Keratinocyte (primary cell): ENCODE measurements around the gene MTERF2. TPM values are rescaled to one million over a fixed set of nuclear protein-coding genes. Genes with fewer than 3 reads are reported as not detected.

Experiments
- DNase-seq: peaks from one replicate; pipeline ENCODE4 v3.0.0-alpha.2; 2011; ENCODE audit warnings: low read depth, missing footprints, low spot score
- FAIRE-seq: peaks from 2 replicates; lab custom pipeline; 2011; peaks lifted over from hg19 to GRCh38; lab: Jason Lieb, UNC
- H2AFZ ChIP-seq: 2 replicates; pipeline ENCODE4 v1.6.0; 2012; ENCODE audit warnings: low read length, control low read depth, inconsistent platforms; ENCODE audit not compliant: control insufficient read depth
- H3K27ac ChIP-seq: 2 replicates; pipeline ENCODE4 v1.5.1; 2011; ENCODE audit warnings: low read length; ENCODE audit not compliant: control insufficient read depth, insufficient read depth
- H3K27me3 ChIP-seq: 3 replicates; pipeline ENCODE4 v1.6.0; 2011; ENCODE audit warnings: low read length; ENCODE audit not compliant: control insufficient read depth, insufficient read depth; ENCODE audit errors: extremely low read depth
- H3K36me3 ChIP-seq, 2 experiments: 2 replicates in 1 of 2; 3 replicates in 1 of 2; pipeline ENCODE4 v1.5.1; 2011; ENCODE audit warnings: low read length in 2 of 2, mild to moderate bottlenecking in 1 of 2; ENCODE audit not compliant: control insufficient read depth in 2 of 2, insufficient read depth in 2 of 2; ENCODE audit errors: extremely low read depth in 1 of 2
- H3K4me1 ChIP-seq: 3 replicates; pipeline ENCODE4 v1.5.1; 2011; ENCODE audit warnings: low read length; ENCODE audit not compliant: control insufficient read depth, insufficient read depth; ENCODE audit errors: extremely low read depth
- H3K4me2 ChIP-seq: 3 replicates; pipeline ENCODE4 v1.6.0; 2011; ENCODE audit warnings: low read depth, low read length; ENCODE audit not compliant: control insufficient read depth, insufficient read depth; ENCODE audit errors: extremely low read depth
- H3K4me3 ChIP-seq, 3 experiments: fragments of 200-600 bp in 1 of 3; sonication (generic) in 1 of 3; 2 replicates in 2 of 3; 3 replicates in 1 of 3; pipeline ENCODE4 v1.5.1; 2011 to 2016; ENCODE audit warnings: low read length in 3 of 3, mild to moderate bottlenecking in 3 of 3, control low read depth in 2 of 3, inconsistent platforms in 1 of 3, low read depth in 1 of 3, mixed read lengths in 1 of 3, mixed run types in 1 of 3, moderate library complexity in 1 of 3; ENCODE audit not compliant: control insufficient read depth in 2 of 3, insufficient read depth in 2 of 3; ENCODE audit errors: extremely low read depth in 1 of 3
- H3K79me2 ChIP-seq: 2 replicates; pipeline ENCODE4 v1.6.0; 2012; ENCODE audit warnings: low read length; ENCODE audit not compliant: control insufficient read depth, insufficient read depth
- H3K9ac ChIP-seq: 3 replicates; pipeline ENCODE4 v1.6.0; 2011; ENCODE audit warnings: low read length; ENCODE audit not compliant: control insufficient read depth, insufficient read depth; ENCODE audit errors: extremely low read depth
- H3K9me1 ChIP-seq: 3 replicates; pipeline ENCODE4 v1.6.0; 2011; ENCODE audit warnings: low read length; ENCODE audit not compliant: control insufficient read depth, insufficient read depth; ENCODE audit errors: extremely low read depth
- H3K9me3 ChIP-seq: 2 replicates; pipeline ENCODE4 v1.5.1; 2012; ENCODE audit warnings: low read depth, low read length; ENCODE audit not compliant: control insufficient read depth
- H4K20me1 ChIP-seq: 3 replicates; pipeline ENCODE4 v1.6.0; 2011; ENCODE audit warnings: low read length; ENCODE audit not compliant: control insufficient read depth, insufficient read depth; ENCODE audit errors: extremely low read depth
- EZH2 ChIP-seq: IDR thresholded peaks from one replicate; pipeline ENCODE4 v1.6.1; 2012; ENCODE audit warnings: inconsistent platforms, mild to moderate bottlenecking, low read length, moderate library complexity
- dilution Hi-C: fragments of 300-500 bp; cut with MboI; formaldehyde crosslinking; loops from one replicate; pipeline ENCODE4 v1.7.0; 2020; ENCODE audit warnings: low sequenced_read_pairs; ENCODE audit not compliant: extremely low pct_ligation_motif_present
- polyA plus RNA-seq, 5 experiments: library from polyadenylated mRNA; depleted of rRNA in 3 of 5; stranded (reverse) in 3 of 5; stranded (forward) in 1 of 5; unstranded in 1 of 5; fragments of >200 nt; gene quantifications; 1 replicate in 1 of 5; 2 replicates in 3 of 5; 3 replicates in 1 of 5; pipeline versions ENCODE4 v1.2.1 to v1.2.3, GENCODE V29; 2011 to 2012; ENCODE audit warnings: missing spikeins in 2 of 5, low read depth in 1 of 5, low replicate concordance in 1 of 5
- TF ChIP-seq, protein P1 (sequence below), 3 experiments: IDR thresholded peaks in 1 of 3; conservative IDR thresholded peaks in 1 of 3; optimal IDR thresholded peaks in 1 of 3; 2 replicates in 2 of 3; 3 replicates in 1 of 3; pipeline versions ENCODE3 to v1.5.1; 2011; ENCODE audit warnings: low read length in 3 of 3, mild to moderate bottlenecking in 3 of 3, moderate library complexity in 2 of 3, control low read depth in 1 of 3, inconsistent platforms in 1 of 3; ENCODE audit not compliant: insufficient read depth in 2 of 3; ENCODE audit errors: extremely low read depth in 1 of 3

Gene MTERF2
- polyA plus RNA-seq, 1 donor (not counting 4 experiments of a cell fraction or from before 2014, with no cell fraction given), result 9.6 TPM

DNA sequence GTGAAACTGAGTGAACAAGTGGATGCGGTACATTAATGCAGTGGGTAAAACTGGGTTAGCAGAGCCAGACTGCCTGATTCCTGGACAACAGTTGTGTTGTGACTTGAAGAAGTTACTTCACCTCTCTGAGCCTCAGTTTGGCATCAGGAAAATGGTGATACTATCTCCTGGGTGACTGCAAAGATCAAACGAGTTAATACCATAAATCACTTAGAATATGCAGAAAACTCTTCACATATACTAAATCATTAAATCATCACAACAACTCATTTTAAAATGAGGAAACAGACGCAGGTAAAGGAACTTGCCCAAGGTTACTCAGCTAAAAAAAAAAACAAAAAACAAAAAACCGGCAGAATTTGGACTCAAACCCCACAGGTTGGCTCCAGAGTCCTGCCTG lies 811 bp downstream of the MTERF2 start:
- no peak for TF ChIP-seq EZH2
- TF ChIP-seq, protein P1, sequence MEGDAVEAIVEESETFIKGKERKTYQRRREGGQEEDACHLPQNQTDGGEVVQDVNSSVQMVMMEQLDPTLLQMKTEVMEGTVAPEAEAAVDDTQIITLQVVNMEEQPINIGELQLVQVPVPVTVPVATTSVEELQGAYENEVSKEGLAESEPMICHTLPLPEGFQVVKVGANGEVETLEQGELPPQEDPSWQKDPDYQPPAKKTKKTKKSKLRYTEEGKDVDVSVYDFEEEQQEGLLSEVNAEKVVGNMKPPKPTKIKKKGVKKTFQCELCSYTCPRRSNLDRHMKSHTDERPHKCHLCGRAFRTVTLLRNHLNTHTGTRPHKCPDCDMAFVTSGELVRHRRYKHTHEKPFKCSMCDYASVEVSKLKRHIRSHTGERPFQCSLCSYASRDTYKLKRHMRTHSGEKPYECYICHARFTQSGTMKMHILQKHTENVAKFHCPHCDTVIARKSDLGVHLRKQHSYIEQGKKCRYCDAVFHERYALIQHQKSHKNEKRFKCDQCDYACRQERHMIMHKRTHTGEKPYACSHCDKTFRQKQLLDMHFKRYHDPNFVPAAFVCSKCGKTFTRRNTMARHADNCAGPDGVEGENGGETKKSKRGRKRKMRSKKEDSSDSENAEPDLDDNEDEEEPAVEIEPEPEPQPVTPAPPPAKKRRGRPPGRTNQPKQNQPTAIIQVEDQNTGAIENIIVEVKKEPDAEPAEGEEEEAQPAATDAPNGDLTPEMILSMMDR (optimal IDR thresholded peaks at IDR 0.05 in 1 of 3, IDR thresholded peaks at IDR 0.05 in 1 of 3, conservative IDR thresholded peaks at IDR 0.05 in 1 of 3; ENCODE audit: extremely low read depth in 1 of 3, insufficient read depth in 2 of 3, low read length in 3 of 3), result no peak
- Histone ChIP-seq H2AFZ (peak overlapping the region; percentile 90), H3K27me3 (no peaks in the 10 kb centered on the region), H3K4me1 (peaks cover 11% of the 10 kb centered on the region), H3K9ac (peak overlapping the region; percentile 86), H3K4me3 (peak overlapping the region; percentile 72 to 91 (median 88)), H4K20me1 (no peaks in the 10 kb centered on the region), H3K36me3 (peaks cover 0 to 5% of the 10 kb centered on the region in 2 experiments), H3K27ac (peak overlapping the region; percentile 76), H3K9me3 (no peaks in the 10 kb centered on the region), H3K9me1 (no peaks in the 10 kb centered on the region), H3K79me2 (peaks cover 1% of the 10 kb centered on the region), H3K4me2 (peak overlapping the region; percentile 96)
- dilution Hi-C loops, result no loop called here
- DNase-seq (no peak), FAIRE-seq (no peak)

DNA sequence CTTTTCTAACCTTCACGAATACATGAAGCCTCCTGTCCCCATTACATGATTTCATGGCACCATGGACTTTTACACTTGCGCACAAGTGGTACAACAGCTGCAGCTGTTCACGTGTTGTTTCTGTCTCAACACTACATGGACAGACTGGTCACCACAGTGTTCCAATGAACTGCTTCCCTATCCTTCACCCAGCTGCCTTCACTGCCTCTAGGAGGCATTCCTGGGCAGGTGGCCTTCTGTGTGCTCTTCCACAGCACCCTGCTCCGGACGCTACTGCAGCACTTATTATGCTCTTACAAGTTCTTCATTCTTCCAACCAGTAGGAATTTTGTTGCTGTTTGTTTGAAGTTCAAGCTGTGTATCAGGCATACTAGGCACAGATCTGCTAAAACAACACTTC lies 1.5 kb downstream of the MTERF2 start:
- no peak for FAIRE-seq
- peaks cover 0 to 5% of the 10 kb centered on the region in 2 experiments for H3K36me3 ChIP-seq
- H3K4me2 ChIP-seq, result peak overlapping the region; percentile 96
- H4K20me1 ChIP-seq, result no peaks in the 10 kb centered on the region
- no peak overlapping the region for H3K9ac ChIP-seq
- no peak overlapping the region for H3K27ac ChIP-seq
- TF ChIP-seq, protein P1 (optimal IDR thresholded peaks at IDR 0.05 in 1 of 3, IDR thresholded peaks at IDR 0.05 in 1 of 3, conservative IDR thresholded peaks at IDR 0.05 in 1 of 3; ENCODE audit: extremely low read depth in 1 of 3, insufficient read depth in 2 of 3, low read length in 3 of 3), result peak in 1 of 3 experiments; percentile 21
- no peak for TF ChIP-seq EZH2
- H3K9me1 ChIP-seq, result no peaks in the 10 kb centered on the region
- no peak for DNase-seq
- H3K9me3 ChIP-seq, result no peaks in the 10 kb centered on the region
- H2AFZ ChIP-seq, result no peak overlapping the region
- H3K79me2 ChIP-seq, result peaks cover 1% of the 10 kb centered on the region
- H3K4me3 ChIP-seq, result no peak overlapping the region
- H3K4me1 ChIP-seq, result peaks cover 11% of the 10 kb centered on the region
- no peaks in the 10 kb centered on the region for H3K27me3 ChIP-seq
- dilution Hi-C loops, result no loop called here
